ENCODE data around the gene CYP4F22. TPM values are rescaled to one million over a fixed set of nuclear protein-coding genes. Genes with fewer than 3 reads are reported as not detected.
A peak's percentile ranks its signal among the peaks of the same experiment; 100 is the strongest.

Gene CYP4F22
- total RNA-seq, 2 donors from 2014 or later = 28.9 to 48.1 TPM

- H3K4me3 ChIP-seq = peak overlapping the region in 1 of 2 donors; percentile 10
- H3K27me3 ChIP-seq (replicated peaks; ENCODE audit: insufficient read depth) = no peaks in the 10 kb centered on the region
- no peaks in the 10 kb centered on the region for H3K4me1 ChIP-seq (replicated peaks)
- intact Hi-C loops (cut with DNase I) = loop anchor here (10.0 kb wide), 1 partner anchor 97 kb away; no protein-coding TSS in a partner anchor
- no peak for DNase-seq (ENCODE audit: low spot score)
- no peaks in the 10 kb centered on the region for H3K36me3 ChIP-seq
- 11% methylated on average over 33 of the region's 40 CpGs for whole genome bisulfite sequencing
- TF ChIP-seq CTCF (IDR thresholded peaks at IDR 0.05) (no peak), POLR2AphosphoS5 (IDR thresholded peaks at IDR 0.05) (no peak), POLR2A (IDR thresholded peaks at IDR 0.05) (no peak)
- no peak overlapping the region for H3K27ac ChIP-seq
- no peaks in the 10 kb centered on the region for H3K9me3 ChIP-seq
Observed at GRCh38 chr19:15551293-15552004, 43.1 kb downstream of the CYP4F22 start.

GRCh38 chr19:15555021-15555420, 46.7 kb downstream of the CYP4F22 start:
- Histone ChIP-seq H3K4me1 (replicated peaks) (no peaks in the 10 kb centered on the region), H3K36me3 (no peaks in the 10 kb centered on the region), H3K27me3 (replicated peaks; ENCODE audit: insufficient read depth) (no peaks in the 10 kb centered on the region), H3K27ac (no peak overlapping the region), H3K9me3 (no peaks in the 10 kb centered on the region), H3K4me3 (no peak overlapping the region)
- no peak for DNase-seq (ENCODE audit: low spot score)
- WGBS = 62% methylated on average over 17 of the region's 17 CpGs
- TF ChIP-seq CTCF (IDR thresholded peaks at IDR 0.05) = no peak
- no peak for TF ChIP-seq POLR2AphosphoS5 (IDR thresholded peaks at IDR 0.05)
- no peak for TF ChIP-seq POLR2A (IDR thresholded peaks at IDR 0.05)
- intact Hi-C loops (cut with DNase I) = loop anchor here (5.0 to 10.0 kb wide), 2 partner anchors 100 to 463 kb away; no protein-coding TSS in a partner anchor

- no peaks in the 10 kb centered on the region for H3K36me3 ChIP-seq
- TF ChIP-seq POLR2A (IDR thresholded peaks at IDR 0.05) (no peak), CTCF (IDR thresholded peaks at IDR 0.05) (peak; percentile 64 to 91 (median 80)), POLR2AphosphoS5 (IDR thresholded peaks at IDR 0.05) (peak; percentile 74)
- no peaks in the 10 kb centered on the region for H3K27me3 ChIP-seq (replicated peaks; ENCODE audit: insufficient read depth)
- no peaks in the 10 kb centered on the region for H3K9me3 ChIP-seq
- peak overlapping the region in 1 of 2 donors; percentile 19 for H3K4me3 ChIP-seq
- intact Hi-C loops (cut with DNase I) = loop anchor here (2.0 to 10.0 kb wide), 4 partner anchors 101 to 464 kb away; no protein-coding TSS in a partner anchor
- no peaks in the 10 kb centered on the region for H3K4me1 ChIP-seq (replicated peaks)
- 1% methylated on average over 49 of the region's 49 CpGs for WGBS
- peak overlapping the region; percentile 54 to 70 for H3K27ac ChIP-seq
- peak; percentile 92 for DNase-seq (ENCODE audit: low spot score)
Observed at GRCh38 chr19:15555759-15556633, 47.7 kb downstream of the CYP4F22 start.

- Histone ChIP-seq H3K36me3 (no peaks in the 10 kb centered on the region), H3K9me3 (no peaks in the 10 kb centered on the region), H3K27me3 (replicated peaks; ENCODE audit: insufficient read depth) (no peaks in the 10 kb centered on the region), H3K27ac (no peak overlapping the region), H3K4me3 (no peak overlapping the region), H3K4me1 (replicated peaks) (no peaks in the 10 kb centered on the region)
- 0% methylated on average over 7 of the region's 7 CpGs for WGBS
- no peak for DNase-seq (ENCODE audit: low spot score)
- intact Hi-C loops (cut with DNase I) = loop anchor here (2.0 to 10.0 kb wide), 4 partner anchors 102 to 464 kb away; no protein-coding TSS in a partner anchor
- TF ChIP-seq CTCF (IDR thresholded peaks at IDR 0.05) (no peak), POLR2AphosphoS5 (IDR thresholded peaks at IDR 0.05) (no peak), POLR2A (IDR thresholded peaks at IDR 0.05) (no peak)
Observed at GRCh38 chr19:15556634-15557181, 48.4 kb downstream of the CYP4F22 start.

All from prostate gland (tissue), 2 donors.